Activated naive CD8-positive, alpha-beta T cell treated with anti-CD3 and anti-CD28 coated beads for 36 hours (primary cell): ENCODE data around the gene IDUA. TPM values are rescaled to one million over a fixed set of nuclear protein-coding genes. Genes with fewer than 3 reads are reported as not detected.
"Not testable (repeated sequence)": the region's sequence is repeated elsewhere in the genome, so short reads cannot be mapped to it uniquely, and the experiment has no call there.

Source experiments
- DNase-seq: peaks from one replicate; pipeline ENCODE4 v3.0.0; 2021
- H3K27ac Mint-ChIP-seq: one replicate; pipeline ENCODE4 v1.8.0; 2022; ENCODE audit warnings: mild to moderate bottlenecking, moderate library complexity, mixed read lengths
- H3K27me3 Mint-ChIP-seq: one replicate; pipeline ENCODE4 v1.8.0; 2022; ENCODE audit warnings: mild to moderate bottlenecking, mixed read lengths
- H3K36me3 Mint-ChIP-seq: one replicate; pipeline ENCODE4 v1.8.0; 2021; ENCODE audit warnings: mild to moderate bottlenecking, mixed read lengths
- H3K4me1 Mint-ChIP-seq: one replicate; pipeline ENCODE4 v1.8.0; 2021; ENCODE audit warnings: mixed read lengths
- H3K4me3 Mint-ChIP-seq: one replicate; pipeline ENCODE4 v1.8.0; 2022; ENCODE audit warnings: mild to moderate bottlenecking, moderate library complexity, mixed read lengths
- H3K9me3 Mint-ChIP-seq: one replicate; pipeline ENCODE4 v1.8.0; 2022; ENCODE audit warnings: mixed read lengths
- total RNA-seq, 2 experiments: library from RNA; stranded (reverse); gene quantifications; one replicate each; pipeline ENCODE4 v1.2.3, GENCODE V29; 2021

Gene IDUA
- total RNA-seq, 2 experiments from 2014 or later: 6.6 to 7.1 TPM

DNA sequence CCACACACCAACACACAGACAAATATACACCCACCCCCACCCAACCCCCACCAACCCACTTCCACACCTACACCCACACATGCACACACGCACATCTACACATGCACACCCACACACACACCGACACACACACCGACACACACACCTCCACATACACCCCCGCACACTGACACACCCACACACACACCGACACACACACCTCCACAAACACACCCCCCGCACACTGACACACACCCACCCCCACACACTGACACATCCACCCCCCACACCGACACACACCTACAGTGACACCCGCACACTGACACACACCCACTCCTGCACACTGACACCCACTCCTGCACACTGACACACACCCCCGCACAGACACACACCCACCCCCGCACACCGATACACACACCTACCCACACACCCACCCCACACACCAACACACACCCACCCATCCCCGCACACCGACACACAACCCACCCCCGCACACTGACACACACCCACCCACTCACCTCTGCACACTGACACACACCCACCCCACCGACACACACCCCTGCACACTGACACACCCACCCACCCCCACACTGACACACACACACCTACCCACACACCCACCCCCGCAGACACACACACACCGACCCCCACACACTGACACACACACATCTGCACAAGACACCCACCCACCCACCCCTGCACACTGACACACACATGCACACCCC lies 55.7 kb downstream of the IDUA start:
- Mint-ChIP-seq H3K4me3 (no peak overlapping the region), H3K4me1 (no peaks in the 10 kb centered on the region), H3K27me3 (peaks cover 24% of the 10 kb centered on the region)

GRCh38 chr4:1043162-1043561 lies 56.3 kb downstream of the IDUA start:
- no peaks in the 10 kb centered on the region for H3K36me3 Mint-ChIP-seq
- no peak overlapping the region for H3K4me3 Mint-ChIP-seq
- DNase-seq: no peak
- no peak overlapping the region for H3K27ac Mint-ChIP-seq
- no peaks in the 10 kb centered on the region for H3K4me1 Mint-ChIP-seq
- peaks cover 30% of the 10 kb centered on the region for H3K27me3 Mint-ChIP-seq
- H3K9me3 Mint-ChIP-seq: no peaks in the 10 kb centered on the region

More for the DNA sequence above, 55.7 kb downstream of the IDUA start:
- no peak for DNase-seq
- H3K9me3 Mint-ChIP-seq: no peaks in the 10 kb centered on the region
- no peak overlapping the region for H3K27ac Mint-ChIP-seq
- no peaks in the 10 kb centered on the region for H3K36me3 Mint-ChIP-seq

GRCh38 chr4:1043651-1044468 lies 57.0 kb downstream of the IDUA start:
- Mint-ChIP-seq H3K27me3 (peaks cover 34% of the 10 kb centered on the region), H3K4me1 (peaks cover 2% of the 10 kb centered on the region), H3K27ac (no peak overlapping the region), H3K36me3 (no peaks in the 10 kb centered on the region), H3K4me3 (no peak overlapping the region), H3K9me3 (no peaks in the 10 kb centered on the region)
- DNase-seq: peak; percentile 54

DNA sequence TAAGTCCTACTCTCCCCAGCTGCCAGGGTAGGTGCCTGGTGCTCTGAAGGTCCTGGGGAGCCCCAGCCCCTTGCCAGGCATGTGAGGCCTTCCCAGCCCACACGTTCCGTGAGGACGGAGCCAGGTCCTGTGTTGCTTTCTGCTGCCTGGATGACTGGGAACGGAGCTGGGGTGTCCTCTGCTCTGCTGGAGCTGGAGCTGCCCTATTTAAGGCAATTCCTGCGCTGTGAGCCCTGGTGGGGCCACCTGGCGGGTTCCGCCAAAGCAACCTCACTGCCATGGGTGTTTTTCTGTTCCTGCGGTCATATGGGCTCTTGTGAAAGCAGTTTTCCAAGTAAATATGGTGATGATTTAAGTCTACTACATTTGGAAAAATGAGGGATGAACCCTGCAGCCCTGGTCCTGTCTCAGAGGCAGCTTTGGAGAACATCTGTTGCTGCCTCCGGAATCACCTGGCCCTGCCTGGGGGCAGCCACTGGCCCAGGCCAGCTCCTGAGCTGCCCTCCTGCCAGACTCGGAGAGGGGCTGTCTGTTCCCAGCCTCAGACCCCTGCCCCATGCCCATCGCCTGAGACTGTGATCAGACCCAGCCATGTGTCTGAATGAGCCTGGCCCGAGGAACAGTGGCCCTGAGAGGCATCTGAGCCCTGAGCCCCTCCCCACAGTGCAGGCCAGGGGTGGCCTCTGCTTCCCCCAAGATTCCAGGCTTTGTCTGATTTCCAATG lies 57.8 kb downstream of the IDUA start:
- Mint-ChIP-seq H3K4me3 (no peak overlapping the region), H3K9me3 (no peaks in the 10 kb centered on the region), H3K27me3 (peaks cover 39% of the 10 kb centered on the region), H3K27ac (no peak overlapping the region), H3K36me3 (no peaks in the 10 kb centered on the region), H3K4me1 (peaks cover 2% of the 10 kb centered on the region)
- DNase-seq: no peak

DNA sequence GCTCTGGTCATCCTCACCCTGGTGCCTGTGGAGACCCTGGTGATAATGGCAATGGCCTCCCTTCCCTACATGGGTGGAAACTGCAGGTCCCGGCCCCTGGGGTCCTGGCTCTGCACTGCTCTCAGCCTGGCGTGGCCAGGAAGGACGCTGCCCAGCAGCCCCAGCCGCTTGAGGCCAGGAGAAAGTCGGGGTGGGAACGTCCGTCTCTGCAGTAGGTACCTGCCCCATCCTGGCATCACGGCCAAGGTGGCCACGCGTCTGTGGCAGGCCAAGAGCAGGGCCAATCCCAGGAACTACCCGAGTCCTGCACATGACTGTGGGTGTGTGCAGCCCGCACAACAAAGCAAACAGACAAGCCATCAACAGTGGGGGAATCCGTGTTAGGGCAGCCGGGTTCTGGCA lies 58.4 kb downstream of the IDUA start:
- Mint-ChIP-seq H3K9me3 (no peaks in the 10 kb centered on the region), H3K36me3 (no peaks in the 10 kb centered on the region), H3K4me1 (peaks cover 2% of the 10 kb centered on the region), H3K27me3 (peaks cover 39% of the 10 kb centered on the region), H3K27ac (no peak overlapping the region), H3K4me3 (no peak overlapping the region)
- no peak for DNase-seq

DNA sequence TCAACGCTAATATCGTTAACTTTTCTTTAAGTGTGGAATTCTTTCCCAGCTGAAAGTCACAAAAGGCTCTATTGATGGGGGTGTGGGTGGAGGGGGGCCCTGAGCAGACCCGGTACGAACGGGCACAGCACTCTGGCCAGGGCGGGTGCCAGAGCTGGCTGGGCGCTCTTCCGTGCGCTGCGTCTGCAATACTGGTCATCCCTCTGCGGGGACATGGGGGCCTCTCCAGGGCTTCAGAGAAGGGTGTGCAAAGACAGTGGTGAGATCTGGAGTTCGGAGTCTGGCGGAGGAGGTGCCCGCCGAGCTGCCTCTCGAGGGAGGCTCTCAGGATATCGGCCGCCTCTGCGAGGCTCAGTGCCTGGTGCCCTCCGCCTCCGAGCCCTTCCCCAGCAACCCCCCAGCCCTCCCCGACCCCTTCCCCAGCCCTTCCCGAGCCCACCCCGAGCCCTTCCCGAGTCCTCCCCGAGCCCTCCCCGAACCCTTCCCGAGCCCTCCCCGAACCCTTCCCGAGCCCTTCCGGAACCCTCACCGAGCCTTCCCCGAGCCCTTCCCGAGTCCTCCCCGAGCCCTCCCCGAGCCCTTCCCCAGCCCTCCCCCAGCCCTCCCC lies 58.9 kb downstream of the IDUA start:
- Mint-ChIP-seq H3K4me3 (no peak overlapping the region), H3K27ac (no peak overlapping the region), H3K27me3 (peaks cover 39% of the 10 kb centered on the region), H3K9me3 (no peaks in the 10 kb centered on the region), H3K4me1 (peaks cover 2% of the 10 kb centered on the region), H3K36me3 (no peaks in the 10 kb centered on the region)
- no peak for DNase-seq

DNA sequence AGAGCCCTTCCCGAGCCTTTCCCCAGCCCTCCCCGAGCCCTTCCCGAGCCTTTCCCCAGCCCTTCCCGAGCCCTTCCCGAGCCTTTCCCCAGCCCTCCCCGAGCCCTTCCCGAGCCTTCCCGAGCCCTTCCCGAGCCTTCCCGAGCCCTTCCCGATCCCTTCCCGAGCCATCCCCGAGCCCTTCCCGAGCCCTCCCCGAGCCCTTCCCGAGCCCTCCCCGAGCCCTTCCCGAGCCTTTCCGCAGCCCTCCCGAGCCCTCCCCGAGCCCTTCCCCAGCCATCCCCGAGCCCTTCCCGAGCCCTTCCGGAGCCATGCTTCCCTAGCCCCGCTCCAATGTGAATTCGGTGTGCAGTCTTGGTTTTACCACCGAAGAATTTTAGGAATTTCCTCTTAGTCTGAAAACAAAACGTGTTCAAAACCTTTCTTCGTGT lies 59.8 kb downstream of the IDUA start:
- DNase-seq, H3K4me3 Mint-ChIP-seq, H3K36me3 Mint-ChIP-seq, H3K9me3 Mint-ChIP-seq, H3K4me1 Mint-ChIP-seq: not testable (repeated sequence)
- Mint-ChIP-seq H3K27me3 (peaks cover 39% of the 10 kb centered on the region), H3K27ac (peak overlapping the region; percentile 66)

DNA sequence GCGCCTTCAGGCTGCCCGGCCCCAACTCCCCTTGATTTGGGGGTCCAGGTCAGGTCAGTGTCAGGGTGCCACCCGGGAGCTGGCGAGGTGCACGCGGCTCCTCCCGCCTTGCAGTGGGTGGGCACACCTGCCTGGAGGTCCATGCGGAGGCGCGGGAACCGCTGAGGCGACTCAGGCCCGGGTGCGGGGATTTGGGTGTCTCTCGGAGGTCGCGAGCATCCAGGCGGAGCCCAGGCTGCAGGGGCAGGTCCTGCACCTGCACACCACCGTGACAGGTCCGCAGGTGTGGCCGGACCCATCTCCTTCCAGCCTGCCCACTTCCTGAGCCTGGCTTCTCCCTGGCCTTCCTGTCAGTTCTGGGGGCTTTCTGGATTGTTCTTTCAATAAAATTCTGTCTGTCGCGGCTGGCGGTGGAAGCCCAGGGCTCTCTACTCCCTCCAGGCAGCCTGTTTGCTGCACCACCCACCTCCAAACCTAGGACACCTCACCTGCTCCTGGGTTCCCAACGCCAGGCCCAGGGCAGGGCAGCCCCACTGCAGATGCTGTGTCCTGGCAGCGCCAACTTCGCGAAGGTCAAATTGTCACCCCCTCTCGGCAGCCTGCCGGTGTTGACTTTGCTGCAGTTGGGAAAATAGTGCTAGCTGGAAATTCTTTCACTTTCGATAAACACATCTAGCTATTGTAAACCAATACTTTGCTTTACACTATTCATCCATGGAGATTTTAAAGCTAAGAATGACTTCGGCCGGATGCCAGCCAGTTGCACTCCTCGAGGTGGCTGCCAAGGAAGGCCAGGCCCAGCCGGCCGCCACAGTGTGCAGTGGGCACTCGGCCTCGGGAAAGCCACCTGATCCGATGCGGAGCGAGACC lies 60.5 kb downstream of the IDUA start:
- peaks cover 39% of the 10 kb centered on the region for H3K27me3 Mint-ChIP-seq
- no peak overlapping the region for H3K4me3 Mint-ChIP-seq
- no peaks in the 10 kb centered on the region for H3K9me3 Mint-ChIP-seq
- H3K27ac Mint-ChIP-seq: peak overlapping the region; percentile 66
- DNase-seq: no peak
- H3K4me1 Mint-ChIP-seq: peaks cover 2% of the 10 kb centered on the region
- H3K36me3 Mint-ChIP-seq: no peaks in the 10 kb centered on the region

- Mint-ChIP-seq H3K4me1 (peaks cover 2% of the 10 kb centered on the region), H3K27ac (no peak overlapping the region), H3K36me3 (no peaks in the 10 kb centered on the region), H3K27me3 (peaks cover 39% of the 10 kb centered on the region), H3K4me3 (no peak overlapping the region), H3K9me3 (no peaks in the 10 kb centered on the region)
- DNase-seq: no peak
Observed at GRCh38 chr4:1047976-1048772, 61.3 kb downstream of the IDUA start.

- no peak for DNase-seq
- H3K4me1 Mint-ChIP-seq: peaks cover 2% of the 10 kb centered on the region
- H3K9me3 Mint-ChIP-seq: no peaks in the 10 kb centered on the region
- H3K27me3 Mint-ChIP-seq: peaks cover 37% of the 10 kb centered on the region
- H3K36me3 Mint-ChIP-seq: no peaks in the 10 kb centered on the region
- no peak overlapping the region for H3K4me3 Mint-ChIP-seq
- H3K27ac Mint-ChIP-seq: no peak overlapping the region
Observed at GRCh38 chr4:1048773-1049590, 62.1 kb downstream of the IDUA start.

- H3K27ac Mint-ChIP-seq: no peak overlapping the region
Observed at GRCh38 chr4:1049591-1049905, 62.7 kb downstream of the IDUA start.

GRCh38 chr4:1050486-1051213 lies 63.8 kb downstream of the IDUA start:
- no peak overlapping the region for H3K4me3 Mint-ChIP-seq
- no peak for DNase-seq
- no peaks in the 10 kb centered on the region for H3K36me3 Mint-ChIP-seq
- H3K27ac Mint-ChIP-seq: no peak overlapping the region
- no peaks in the 10 kb centered on the region for H3K9me3 Mint-ChIP-seq
- peaks cover 25% of the 10 kb centered on the region for H3K27me3 Mint-ChIP-seq
- H3K4me1 Mint-ChIP-seq: peaks cover 4% of the 10 kb centered on the region

More at GRCh38 chr4:1049591-1049905, 62.7 kb downstream of the IDUA start:
- Mint-ChIP-seq H3K36me3 (no peaks in the 10 kb centered on the region), H3K4me3 (no peak overlapping the region), H3K9me3 (no peaks in the 10 kb centered on the region), H3K27me3 (peaks cover 34% of the 10 kb centered on the region), H3K4me1 (peaks cover 2% of the 10 kb centered on the region)
- no peak for DNase-seq
